ENCODE measurements around the gene TRPM3.

DNA sequence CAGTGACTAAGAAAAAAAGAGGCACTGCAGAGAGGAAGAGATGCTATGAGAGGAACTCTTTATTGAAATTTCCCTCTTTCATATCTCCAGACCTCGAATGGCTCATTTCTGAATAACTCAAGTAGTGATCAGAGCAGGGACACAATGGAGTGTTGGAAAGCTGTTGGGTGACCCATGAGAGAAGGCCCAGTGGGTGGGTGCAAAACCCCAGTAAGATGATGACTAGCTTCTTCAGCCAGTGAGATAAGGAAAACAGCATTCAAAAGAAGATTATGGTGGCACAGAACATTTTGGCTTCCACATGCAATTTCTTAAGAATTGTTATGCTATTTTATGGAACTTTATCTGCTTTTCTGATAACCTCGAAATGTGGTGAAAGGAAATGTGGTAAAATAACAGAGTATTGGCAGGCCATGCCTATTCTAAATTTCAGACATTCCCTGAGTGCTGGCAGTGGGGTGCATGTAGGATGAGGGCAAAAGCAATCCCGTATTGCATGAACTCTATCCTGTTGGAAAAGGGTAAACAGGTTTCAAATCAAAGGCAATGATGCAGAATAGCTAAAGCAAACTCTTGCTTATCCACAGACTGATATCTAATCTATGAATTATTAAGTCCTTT, 579.0 kb downstream of the TRPM3 start:
- TF ChIP-seq EP300 (IDR thresholded peaks at IDR 0.05) = no peak
- TF ChIP-seq, protein P1, sequence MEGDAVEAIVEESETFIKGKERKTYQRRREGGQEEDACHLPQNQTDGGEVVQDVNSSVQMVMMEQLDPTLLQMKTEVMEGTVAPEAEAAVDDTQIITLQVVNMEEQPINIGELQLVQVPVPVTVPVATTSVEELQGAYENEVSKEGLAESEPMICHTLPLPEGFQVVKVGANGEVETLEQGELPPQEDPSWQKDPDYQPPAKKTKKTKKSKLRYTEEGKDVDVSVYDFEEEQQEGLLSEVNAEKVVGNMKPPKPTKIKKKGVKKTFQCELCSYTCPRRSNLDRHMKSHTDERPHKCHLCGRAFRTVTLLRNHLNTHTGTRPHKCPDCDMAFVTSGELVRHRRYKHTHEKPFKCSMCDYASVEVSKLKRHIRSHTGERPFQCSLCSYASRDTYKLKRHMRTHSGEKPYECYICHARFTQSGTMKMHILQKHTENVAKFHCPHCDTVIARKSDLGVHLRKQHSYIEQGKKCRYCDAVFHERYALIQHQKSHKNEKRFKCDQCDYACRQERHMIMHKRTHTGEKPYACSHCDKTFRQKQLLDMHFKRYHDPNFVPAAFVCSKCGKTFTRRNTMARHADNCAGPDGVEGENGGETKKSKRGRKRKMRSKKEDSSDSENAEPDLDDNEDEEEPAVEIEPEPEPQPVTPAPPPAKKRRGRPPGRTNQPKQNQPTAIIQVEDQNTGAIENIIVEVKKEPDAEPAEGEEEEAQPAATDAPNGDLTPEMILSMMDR (IDR thresholded peaks at IDR 0.05) = no peak
